Measurements from ENCODE around the gene NATD1. TPM values are rescaled to one million over a fixed set of nuclear protein-coding genes. Genes with fewer than 3 reads are reported as not detected.

NATD1 gene
- total RNA-seq, 1 donor from 2014 or later, result 7.9 TPM

DNA sequence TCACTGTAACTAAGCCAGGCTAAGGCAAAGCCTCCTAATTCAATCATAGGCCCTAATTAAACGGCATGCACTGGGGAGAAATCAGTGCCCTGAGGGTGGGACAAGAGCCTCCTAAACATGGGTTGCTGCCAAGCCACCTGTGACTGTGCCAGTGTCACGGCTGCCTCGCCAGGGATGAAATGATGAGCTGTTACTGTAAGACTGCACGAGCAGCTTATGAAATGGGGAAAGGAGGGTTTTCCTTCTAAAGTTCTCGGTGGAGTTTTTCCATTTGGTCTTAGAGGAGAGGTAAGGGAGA is 52.0 kb downstream of the NATD1 start:
- no peak overlapping the region for H3K4me3 Mint-ChIP-seq (ENCODE audit: unreplicated experiment)
- H3K27ac Mint-ChIP-seq (ENCODE audit: unreplicated experiment), result no peak overlapping the region
- TF ChIP-seq EZH2 (IDR thresholded peaks at IDR 0.05; ENCODE audit: insufficient read depth, low read length), result no peak
- TF ChIP-seq, protein P1, sequence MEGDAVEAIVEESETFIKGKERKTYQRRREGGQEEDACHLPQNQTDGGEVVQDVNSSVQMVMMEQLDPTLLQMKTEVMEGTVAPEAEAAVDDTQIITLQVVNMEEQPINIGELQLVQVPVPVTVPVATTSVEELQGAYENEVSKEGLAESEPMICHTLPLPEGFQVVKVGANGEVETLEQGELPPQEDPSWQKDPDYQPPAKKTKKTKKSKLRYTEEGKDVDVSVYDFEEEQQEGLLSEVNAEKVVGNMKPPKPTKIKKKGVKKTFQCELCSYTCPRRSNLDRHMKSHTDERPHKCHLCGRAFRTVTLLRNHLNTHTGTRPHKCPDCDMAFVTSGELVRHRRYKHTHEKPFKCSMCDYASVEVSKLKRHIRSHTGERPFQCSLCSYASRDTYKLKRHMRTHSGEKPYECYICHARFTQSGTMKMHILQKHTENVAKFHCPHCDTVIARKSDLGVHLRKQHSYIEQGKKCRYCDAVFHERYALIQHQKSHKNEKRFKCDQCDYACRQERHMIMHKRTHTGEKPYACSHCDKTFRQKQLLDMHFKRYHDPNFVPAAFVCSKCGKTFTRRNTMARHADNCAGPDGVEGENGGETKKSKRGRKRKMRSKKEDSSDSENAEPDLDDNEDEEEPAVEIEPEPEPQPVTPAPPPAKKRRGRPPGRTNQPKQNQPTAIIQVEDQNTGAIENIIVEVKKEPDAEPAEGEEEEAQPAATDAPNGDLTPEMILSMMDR (IDR thresholded peaks at IDR 0.05; ENCODE audit: insufficient read depth, low read depth, low read length), result no peak
- H3K79me2 ChIP-seq (ENCODE audit: insufficient read depth, low read length), result peaks cover 94% of the 10 kb centered on the region
- H3K4me1 ChIP-seq (ENCODE audit: insufficient read depth, low read length), result peaks cover 5% of the 10 kb centered on the region
- H2AFZ ChIP-seq (ENCODE audit: low read depth, low read length), result no peak overlapping the region
- no peak for FAIRE-seq
- peaks cover 19% of the 10 kb centered on the region for H3K36me3 Mint-ChIP-seq (ENCODE audit: low read depth, unreplicated experiment)
- peaks cover 12% of the 10 kb centered on the region for H3K36me3 ChIP-seq (ENCODE audit: insufficient read depth, low read length)
- no peaks in the 10 kb centered on the region for H3K27me3 ChIP-seq (ENCODE audit: insufficient read depth, low read length)
- no peak overlapping the region for H3K4me3 ChIP-seq (ENCODE audit: insufficient read depth, low read depth, low read length)
- H3K9ac ChIP-seq (ENCODE audit: low read length), result no peak overlapping the region
- H3K4me1 Mint-ChIP-seq (ENCODE audit: low read depth, unreplicated experiment), result peaks cover 22% of the 10 kb centered on the region
- DNase-seq (ENCODE audit: low read depth), result no peak
- H4K20me1 ChIP-seq (ENCODE audit: insufficient read depth, low read length), result peaks cover 95% of the 10 kb centered on the region
- H3K4me2 ChIP-seq (ENCODE audit: low read length), result no peak overlapping the region
- H3K27me3 Mint-ChIP-seq (ENCODE audit: low read depth, unreplicated experiment), result no peaks in the 10 kb centered on the region
- no peak overlapping the region for H3K27ac ChIP-seq (ENCODE audit: low read depth, low read length)
- H3K9me3 ChIP-seq (ENCODE audit: insufficient read depth, low read depth, low read length), result no peaks in the 10 kb centered on the region
- no peaks in the 10 kb centered on the region for H3K9me3 Mint-ChIP-seq (ENCODE audit: unreplicated experiment)

DNA sequence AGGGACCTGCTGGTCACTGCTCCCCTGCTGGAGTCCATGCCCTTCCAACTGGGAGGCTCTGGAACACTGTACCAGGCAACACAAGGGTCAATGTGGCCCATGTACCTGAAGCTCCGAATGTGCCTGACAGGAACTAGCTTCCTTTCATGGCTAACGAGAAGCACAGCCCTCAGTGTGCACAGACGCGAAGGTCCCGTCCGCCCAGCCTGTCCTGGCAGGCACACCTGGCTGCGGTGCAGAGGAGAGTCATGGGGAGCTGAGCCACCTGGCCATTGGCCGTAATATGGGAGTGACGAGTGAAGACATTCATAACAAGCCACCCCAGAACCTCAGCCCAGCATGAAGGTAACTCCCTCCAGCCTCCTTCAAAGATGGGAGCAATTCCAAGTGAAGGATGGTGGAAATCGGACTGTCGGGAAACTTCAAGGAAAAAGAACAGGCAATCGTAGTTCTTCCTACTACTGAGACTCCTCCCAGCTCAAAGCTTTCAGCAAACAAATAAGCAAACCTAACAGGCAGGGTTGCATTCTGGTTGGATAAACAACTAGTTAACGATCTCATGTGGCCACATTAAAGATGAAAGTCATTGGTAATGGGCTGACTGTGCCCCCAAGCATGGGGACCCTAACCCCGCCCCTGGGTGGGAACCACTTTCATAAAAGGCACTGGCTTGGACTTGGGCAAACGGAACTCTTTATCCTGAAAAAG is 52.5 kb downstream of the NATD1 start:
- no peaks in the 10 kb centered on the region for H3K9me3 Mint-ChIP-seq (ENCODE audit: unreplicated experiment)
- Histone ChIP-seq H4K20me1 (ENCODE audit: insufficient read depth, low read length) (peaks cover 90% of the 10 kb centered on the region), H3K79me2 (ENCODE audit: insufficient read depth, low read length) (peaks cover 92% of the 10 kb centered on the region), H3K9me3 (ENCODE audit: insufficient read depth, low read depth, low read length) (no peaks in the 10 kb centered on the region), H3K4me2 (ENCODE audit: low read length) (no peak overlapping the region), H3K36me3 (ENCODE audit: insufficient read depth, low read length) (peaks cover 12% of the 10 kb centered on the region), H3K27me3 (ENCODE audit: insufficient read depth, low read length) (no peaks in the 10 kb centered on the region), H3K4me1 (ENCODE audit: insufficient read depth, low read length) (peaks cover 5% of the 10 kb centered on the region), H2AFZ (ENCODE audit: low read depth, low read length) (no peak overlapping the region), H3K27ac (ENCODE audit: low read depth, low read length) (no peak overlapping the region), H3K9ac (ENCODE audit: low read length) (no peak overlapping the region), H3K4me3 (ENCODE audit: insufficient read depth, low read depth, low read length) (no peak overlapping the region)
- H3K27me3 Mint-ChIP-seq (ENCODE audit: low read depth, unreplicated experiment), result no peaks in the 10 kb centered on the region
- FAIRE-seq, result no peak
- peaks cover 22% of the 10 kb centered on the region for H3K4me1 Mint-ChIP-seq (ENCODE audit: low read depth, unreplicated experiment)
- no peak overlapping the region for H3K27ac Mint-ChIP-seq (ENCODE audit: unreplicated experiment)
- DNase-seq (ENCODE audit: low read depth), result no peak
- TF ChIP-seq, protein P1 (IDR thresholded peaks at IDR 0.05; ENCODE audit: insufficient read depth, low read depth, low read length), result no peak
- no peak for TF ChIP-seq EZH2 (IDR thresholded peaks at IDR 0.05; ENCODE audit: insufficient read depth, low read length)
- H3K36me3 Mint-ChIP-seq (ENCODE audit: low read depth, unreplicated experiment), result peaks cover 19% of the 10 kb centered on the region
- H3K4me3 Mint-ChIP-seq (ENCODE audit: unreplicated experiment), result no peak overlapping the region

GRCh38 chr17:21199856-21200255 is 53.4 kb downstream of the NATD1 start:
- H3K27me3 Mint-ChIP-seq (ENCODE audit: low read depth, unreplicated experiment), result no peaks in the 10 kb centered on the region
- no peaks in the 10 kb centered on the region for H3K9me3 Mint-ChIP-seq (ENCODE audit: unreplicated experiment)
- no peak overlapping the region for H3K27ac Mint-ChIP-seq (ENCODE audit: unreplicated experiment)
- no peak overlapping the region for H3K9ac ChIP-seq (ENCODE audit: low read length)
- H3K27ac ChIP-seq (ENCODE audit: low read depth, low read length), result no peak overlapping the region
- no peak overlapping the region for H2AFZ ChIP-seq (ENCODE audit: low read depth, low read length)
- H3K36me3 Mint-ChIP-seq (ENCODE audit: low read depth, unreplicated experiment), result peaks cover 19% of the 10 kb centered on the region
- no peak for TF ChIP-seq EZH2 (IDR thresholded peaks at IDR 0.05; ENCODE audit: insufficient read depth, low read length)
- TF ChIP-seq, protein P1 (IDR thresholded peaks at IDR 0.05; ENCODE audit: insufficient read depth, low read depth, low read length), result no peak
- no peak overlapping the region for H3K4me3 ChIP-seq (ENCODE audit: insufficient read depth, low read depth, low read length)
- H3K79me2 ChIP-seq (ENCODE audit: insufficient read depth, low read length), result peaks cover 87% of the 10 kb centered on the region
- no peak overlapping the region for H3K4me2 ChIP-seq (ENCODE audit: low read length)
- H4K20me1 ChIP-seq (ENCODE audit: insufficient read depth, low read length), result peaks cover 82% of the 10 kb centered on the region
- H3K9me3 ChIP-seq (ENCODE audit: insufficient read depth, low read depth, low read length), result no peaks in the 10 kb centered on the region
- peaks cover 18% of the 10 kb centered on the region for H3K4me1 Mint-ChIP-seq (ENCODE audit: low read depth, unreplicated experiment)
- peaks cover 5% of the 10 kb centered on the region for H3K4me1 ChIP-seq (ENCODE audit: insufficient read depth, low read length)
- H3K4me3 Mint-ChIP-seq (ENCODE audit: unreplicated experiment), result no peak overlapping the region
- peaks cover 12% of the 10 kb centered on the region for H3K36me3 ChIP-seq (ENCODE audit: insufficient read depth, low read length)
- no peak for DNase-seq (ENCODE audit: low read depth)
- no peaks in the 10 kb centered on the region for H3K27me3 ChIP-seq (ENCODE audit: insufficient read depth, low read length)
- no peak for FAIRE-seq
